Fibroblast of lung (primary cell): ENCODE measurements around the gene PTBP2.

Experiments
- EZH2 ChIP-seq: IDR thresholded peaks from 2 replicates; pipeline ENCODE4 v1.5.1; 2012; ENCODE audit warnings: low read length, control low read depth, mild to moderate bottlenecking; ENCODE audit errors: missing control alignments
- TF ChIP-seq, protein P1 (sequence below), 2 donors: IDR thresholded peaks in 1 of 2; conservative IDR thresholded peaks in 1 of 2; 1 replicate in 1 of 2; 2 replicates in 1 of 2; pipeline ENCODE4 v1.5.1; 2011 to 2012; ENCODE audit warnings: low read length in 2 of 2, control low read depth in 1 of 2, inconsistent platforms in 1 of 2, low read depth in 1 of 2, mild to moderate bottlenecking in 1 of 2

GRCh38 chr1:96825950-96826576 lies 104.5 kb downstream of the PTBP2 start:
- TF ChIP-seq, protein P1, sequence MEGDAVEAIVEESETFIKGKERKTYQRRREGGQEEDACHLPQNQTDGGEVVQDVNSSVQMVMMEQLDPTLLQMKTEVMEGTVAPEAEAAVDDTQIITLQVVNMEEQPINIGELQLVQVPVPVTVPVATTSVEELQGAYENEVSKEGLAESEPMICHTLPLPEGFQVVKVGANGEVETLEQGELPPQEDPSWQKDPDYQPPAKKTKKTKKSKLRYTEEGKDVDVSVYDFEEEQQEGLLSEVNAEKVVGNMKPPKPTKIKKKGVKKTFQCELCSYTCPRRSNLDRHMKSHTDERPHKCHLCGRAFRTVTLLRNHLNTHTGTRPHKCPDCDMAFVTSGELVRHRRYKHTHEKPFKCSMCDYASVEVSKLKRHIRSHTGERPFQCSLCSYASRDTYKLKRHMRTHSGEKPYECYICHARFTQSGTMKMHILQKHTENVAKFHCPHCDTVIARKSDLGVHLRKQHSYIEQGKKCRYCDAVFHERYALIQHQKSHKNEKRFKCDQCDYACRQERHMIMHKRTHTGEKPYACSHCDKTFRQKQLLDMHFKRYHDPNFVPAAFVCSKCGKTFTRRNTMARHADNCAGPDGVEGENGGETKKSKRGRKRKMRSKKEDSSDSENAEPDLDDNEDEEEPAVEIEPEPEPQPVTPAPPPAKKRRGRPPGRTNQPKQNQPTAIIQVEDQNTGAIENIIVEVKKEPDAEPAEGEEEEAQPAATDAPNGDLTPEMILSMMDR (conservative IDR thresholded peaks at IDR 0.05 in 1 of 2, IDR thresholded peaks at IDR 0.05 in 1 of 2; ENCODE audit: low read depth in 1 of 2, low read length in 2 of 2), result no peak
- TF ChIP-seq EZH2, result no peak
